Prostate gland (tissue), 2 donors: ENCODE data around the gene RACK1. TPM values are rescaled to one million over a fixed set of nuclear protein-coding genes. Genes with fewer than 3 reads are reported as not detected.

Experiments
- DNase-seq: peaks from one replicate; pipeline ENCODE4 v3.0.0-alpha.2; 2019; ENCODE audit warnings: low spot score
- H3K27ac ChIP-seq, 2 donors: fragments of 200-600 bp; sonication (generic); 2 replicates each; pipeline ENCODE4 v1.5.1; 2017 to 2019
- H3K27me3 ChIP-seq: fragments of 200-600 bp; sonication (generic); replicated peaks from 2 replicates; pipeline ENCODE4 v1.5.1; 2019; ENCODE audit not compliant: insufficient read depth
- H3K36me3 ChIP-seq, 2 donors: fragments of 200-600 bp; sonication (generic); 1 replicate in 1 of 2; 2 replicates in 1 of 2; pipeline versions ENCODE4 v1.5.1 to v1.8.1; 2017 to 2019
- H3K4me1 ChIP-seq: fragments of 200-600 bp; sonication (generic); replicated peaks from 2 replicates; pipeline ENCODE4 v1.5.1; 2019
- H3K4me3 ChIP-seq, 2 donors: fragments of 200-600 bp; sonication (generic); 2 replicates each; pipeline ENCODE4 v1.5.1; 2017 to 2019
- H3K9me3 ChIP-seq: fragments of 200-600 bp; sonication (generic); 2 replicates; pipeline ENCODE4 v1.5.1; 2017
- CTCF ChIP-seq, 4 experiments: fragments of 200-600 bp in 2 of 4; fragments of 450-650 bp in 2 of 4; sonication (generic) in 2 of 4; IDR thresholded peaks; 1 replicate in 3 of 4; 2 replicates in 1 of 4; pipeline ENCODE4 v1.5.1; 2016 to 2019; ENCODE audit warnings: antibody characterized with exemption in 4 of 4, mild to moderate bottlenecking in 2 of 4, moderate library complexity in 2 of 4
- POLR2A ChIP-seq: fragments of 450-650 bp; IDR thresholded peaks from one replicate; pipeline ENCODE4 v1.6.1; 2016; ENCODE audit warnings: antibody characterized with exemption, mild to moderate bottlenecking
- POLR2AphosphoS5 ChIP-seq: sonication (generic); formaldehyde crosslinking; IDR thresholded peaks from one replicate; pipeline ENCODE4 v1.6.1; 2017; ENCODE audit warnings: antibody characterized with exemption
- WGBS: methylation state at CpG from one replicate; pipeline ENCODE4 v1.1.5; 2018; 5-methylcytosine and 5-hydroxymethylcytosine counted together
- intact Hi-C: fragments of 100-400 bp; cut with DNase I; formaldehyde crosslinking; loops from one replicate; pipeline ENCODE4 v1.14.2; 2022
- total RNA-seq, 2 donors: library from RNA; depleted of rRNA; stranded (reverse); fragments of >200 nt; gene quantifications; one replicate each; pipeline ENCODE4 v1.1.0, GENCODE V29; 2016

Gene RACK1
- total RNA-seq, 2 donors from 2014 or later: 2,058 to 4,360 TPM

- H3K4me3 ChIP-seq: no peak overlapping the region
- no peak for TF ChIP-seq CTCF (IDR thresholded peaks at IDR 0.05)
Observed at GRCh38 chr5:181194489-181195248, 49.0 kb downstream of the RACK1 start.

GRCh38 chr5:181193656-181194055 is 50.0 kb downstream of the RACK1 start:
- intact Hi-C loops: no loop called here
- H3K4me1 ChIP-seq: peaks cover 7% of the 10 kb centered on the region
- no peaks in the 10 kb centered on the region for H3K36me3 ChIP-seq
- DNase-seq: no peak
- no peak overlapping the region for H3K4me3 ChIP-seq
- TF ChIP-seq POLR2A (no peak), POLR2AphosphoS5 (peak; percentile 40), CTCF (IDR thresholded peaks at IDR 0.05) (no peak)
- H3K27me3 ChIP-seq: no peaks in the 10 kb centered on the region
- peak overlapping the region; percentile 6 to 15 for H3K27ac ChIP-seq
- H3K9me3 ChIP-seq: no peaks in the 10 kb centered on the region
- WGBS: 78% methylated on average over 2 of the region's 2 CpGs

More at GRCh38 chr5:181194489-181195248, 49.0 kb downstream of the RACK1 start:
- no peak overlapping the region for H3K27ac ChIP-seq
- no peaks in the 10 kb centered on the region for H3K27me3 ChIP-seq
- no peaks in the 10 kb centered on the region for H3K9me3 ChIP-seq
- H3K4me1 ChIP-seq: peaks cover 7% of the 10 kb centered on the region
- no peak for DNase-seq
- intact Hi-C loops: no loop called here
- H3K36me3 ChIP-seq: no peaks in the 10 kb centered on the region
- 68% methylated on average over 21 of the region's 21 CpGs for WGBS

- Histone ChIP-seq H3K27me3 (no peaks in the 10 kb centered on the region), H3K4me3 (peak overlapping the region; percentile 62 to 90), H3K9me3 (no peaks in the 10 kb centered on the region), H3K4me1 (peaks cover 7% of the 10 kb centered on the region), H3K36me3 (no peaks in the 10 kb centered on the region), H3K27ac (peak overlapping the region; percentile 86 to 95)
- TF ChIP-seq CTCF (IDR thresholded peaks at IDR 0.05) (no peak), POLR2AphosphoS5 (no peak), POLR2A (no peak)
- 56% methylated on average over 12 of the region's 12 CpGs for whole genome bisulfite sequencing
- DNase-seq: no peak
- intact Hi-C loops: no loop called here
Observed at GRCh38 chr5:181192337-181193046, 51.2 kb downstream of the RACK1 start.

- 2% methylated on average over 44 of the region's 64 CpGs for WGBS
- TF ChIP-seq POLR2A (peak; percentile 70), POLR2AphosphoS5 (peak; percentile 89), CTCF (IDR thresholded peaks at IDR 0.05) (peak in 1 of 4 experiments; percentile 21)
- Histone ChIP-seq H3K36me3 (no peaks in the 10 kb centered on the region), H3K9me3 (no peaks in the 10 kb centered on the region), H3K27me3 (no peaks in the 10 kb centered on the region), H3K4me3 (peak overlapping the region; percentile 62 to 90), H3K4me1 (peaks cover 7% of the 10 kb centered on the region), H3K27ac (peak overlapping the region; percentile 86 to 95)
- peak; percentile 94 for DNase-seq
- intact Hi-C loops: no loop called here
Observed at GRCh38 chr5:181191526-181192336, 52.0 kb downstream of the RACK1 start.
